ENCODE results near the gene PREPL. TPM values are rescaled to one million over a fixed set of nuclear protein-coding genes. Genes with fewer than 3 reads are reported as not detected.
"Not testable (repeated sequence)": the region's sequence is repeated elsewhere in the genome, so short reads cannot be mapped to it uniquely, and the experiment has no call there.

The PREPL gene
- total RNA-seq, 1 donor from 2014 or later, result 45.6 TPM

- H3K27me3 Mint-ChIP-seq, result no peaks in the 10 kb centered on the region
- H3K36me3 Mint-ChIP-seq (ENCODE audit: insufficient read depth), result peaks cover 41% of the 10 kb centered on the region
- H3K4me3 Mint-ChIP-seq (ENCODE audit: low read depth), result no peak overlapping the region
- no peak for TF ChIP-seq CTCF (IDR thresholded peaks at IDR 0.05; ENCODE audit: unreplicated experiment)
- H3K4me1 Mint-ChIP-seq (ENCODE audit: low read depth), result peaks cover 3% of the 10 kb centered on the region
- H3K9me3 Mint-ChIP-seq (ENCODE audit: low read depth), result peaks cover 17% of the 10 kb centered on the region
- DNase-seq (ENCODE audit: low spot score, unreplicated experiment), result no peak
- peak overlapping the region; percentile 50 for H3K27ac Mint-ChIP-seq
Observed at GRCh38 chr2:44314362-44314761, 46.9 kb downstream of the PREPL start.

- Mint-ChIP-seq H3K27me3 (no peaks in the 10 kb centered on the region), H3K4me1 (ENCODE audit: low read depth) (peaks cover 1% of the 10 kb centered on the region), H3K4me3 (ENCODE audit: low read depth) (no peak overlapping the region), H3K36me3 (ENCODE audit: insufficient read depth) (peaks cover 36% of the 10 kb centered on the region), H3K9me3 (ENCODE audit: low read depth) (peaks cover 21% of the 10 kb centered on the region), H3K27ac (no peak overlapping the region)
- TF ChIP-seq CTCF (IDR thresholded peaks at IDR 0.05; ENCODE audit: unreplicated experiment), result no peak
- DNase-seq (ENCODE audit: low spot score, unreplicated experiment), result no peak
Observed at GRCh38 chr2:44310287-44310686, 51.0 kb downstream of the PREPL start.

- H3K36me3 Mint-ChIP-seq (ENCODE audit: insufficient read depth), result peaks cover 13% of the 10 kb centered on the region
- H3K9me3 Mint-ChIP-seq (ENCODE audit: low read depth), result peaks cover 12% of the 10 kb centered on the region
- no peak for TF ChIP-seq CTCF (IDR thresholded peaks at IDR 0.05; ENCODE audit: unreplicated experiment)
- no peak overlapping the region for H3K4me3 Mint-ChIP-seq (ENCODE audit: low read depth)
- no peaks in the 10 kb centered on the region for H3K27me3 Mint-ChIP-seq
- no peak for DNase-seq (ENCODE audit: low spot score, unreplicated experiment)
- H3K4me1 Mint-ChIP-seq (ENCODE audit: low read depth), result no peaks in the 10 kb centered on the region
- H3K27ac Mint-ChIP-seq, result no peak overlapping the region
Observed at GRCh38 chr2:44305882-44306281, 55.4 kb downstream of the PREPL start.

- no peak for DNase-seq (ENCODE audit: low spot score, unreplicated experiment)
- TF ChIP-seq CTCF (IDR thresholded peaks at IDR 0.05; ENCODE audit: unreplicated experiment), result no peak
- Mint-ChIP-seq H3K9me3 (ENCODE audit: low read depth) (peaks cover 4% of the 10 kb centered on the region), H3K4me3 (ENCODE audit: low read depth) (no peak overlapping the region), H3K27ac (no peak overlapping the region), H3K36me3 (ENCODE audit: insufficient read depth) (peaks cover 5% of the 10 kb centered on the region), H3K4me1 (ENCODE audit: low read depth) (no peaks in the 10 kb centered on the region), H3K27me3 (no peaks in the 10 kb centered on the region)
Observed at GRCh38 chr2:44304258-44304657, 57.0 kb downstream of the PREPL start.

- not testable (repeated sequence) for H3K9me3 Mint-ChIP-seq (ENCODE audit: low read depth); H3K36me3 Mint-ChIP-seq (ENCODE audit: insufficient read depth); H3K4me1 Mint-ChIP-seq (ENCODE audit: low read depth); DNase-seq (ENCODE audit: low spot score, unreplicated experiment); H3K4me3 Mint-ChIP-seq (ENCODE audit: low read depth); H3K27me3 Mint-ChIP-seq; H3K27ac Mint-ChIP-seq
Observed at GRCh38 chr2:44303766-44304165, 57.5 kb downstream of the PREPL start.

- Mint-ChIP-seq H3K27ac (no peak overlapping the region), H3K9me3 (ENCODE audit: low read depth) (no peaks in the 10 kb centered on the region), H3K27me3 (no peaks in the 10 kb centered on the region), H3K4me1 (ENCODE audit: low read depth) (peaks cover 1% of the 10 kb centered on the region), H3K36me3 (ENCODE audit: insufficient read depth) (no peaks in the 10 kb centered on the region), H3K4me3 (ENCODE audit: low read depth) (no peak overlapping the region)
- DNase-seq (ENCODE audit: low spot score, unreplicated experiment), result no peak
- no peak for TF ChIP-seq CTCF (IDR thresholded peaks at IDR 0.05; ENCODE audit: unreplicated experiment)
Observed at GRCh38 chr2:44301111-44301510, 60.2 kb downstream of the PREPL start.

All from progenitor cell of endocrine pancreas (in vitro differentiated cells).